Peyer's patch (tissue), 4 donors: ENCODE results near the gene SUSD4. TPM values are rescaled to one million over a fixed set of nuclear protein-coding genes. Genes with fewer than 3 reads are reported as not detected.
A peak's percentile ranks its signal among the peaks of the same experiment; 100 is the strongest.

ENCODE experiments used
- DNase-seq, 3 donors: peaks; one replicate each; pipeline ENCODE4 v3.0.0-alpha.2; 2017 to 2019
- H3K27ac ChIP-seq, 4 donors: fragments of 200-600 bp; sonication (generic); one replicate each; pipeline ENCODE4 v1.5.1; 2016 to 2019
- H3K27me3 ChIP-seq, 2 donors: fragments of 200-600 bp; sonication (generic); one replicate each; pipeline ENCODE4 v1.5.1; 2019
- H3K36me3 ChIP-seq, 3 donors: fragments of 200-600 bp; sonication (generic); one replicate each; pipeline ENCODE4 v1.5.1; 2016 to 2019
- H3K4me1 ChIP-seq, 4 donors: fragments of 200-600 bp; sonication (generic); one replicate each; pipeline ENCODE4 v1.5.1; 2016 to 2019
- H3K4me3 ChIP-seq, 4 donors: fragments of 200-600 bp; sonication (generic); 1 replicate in 3 of 4; 2 replicates in 1 of 4; pipeline ENCODE4 v1.5.1; 2016 to 2019; ENCODE audit warnings: mild to moderate bottlenecking in 1 of 4
- H3K9me3 ChIP-seq, 4 donors: fragments of 200-600 bp; sonication (generic); one replicate each; pipeline ENCODE4 v1.5.1; 2016 to 2019; ENCODE audit warnings: mild to moderate bottlenecking in 1 of 4
- CTCF ChIP-seq, 6 experiments: fragments of 450-650 bp in 4 of 6; fragments of 200-600 bp in 2 of 6; sonication (generic) in 1 of 6; IDR thresholded peaks; one replicate each; pipeline ENCODE4 v1.5.1; 2017 to 2019; ENCODE audit warnings: antibody characterized with exemption in 6 of 6, mild to moderate bottlenecking in 3 of 6, moderate library complexity in 1 of 6
- POLR2A ChIP-seq, 2 donors: fragments of 450-650 bp; IDR thresholded peaks; one replicate each; pipeline ENCODE4 v1.5.1; 2017; ENCODE audit warnings: antibody characterized with exemption in 2 of 2, mild to moderate bottlenecking in 2 of 2, moderate library complexity in 2 of 2
- total RNA-seq, 4 donors: library from RNA; depleted of rRNA; stranded (reverse); fragments of >200 nt; gene quantifications; one replicate each; pipeline ENCODE4 v1.1.0, GENCODE V29; 2016

SUSD4 gene
- total RNA-seq, 4 donors from 2014 or later = 0.54 TPM; not detected in 3

DNA sequence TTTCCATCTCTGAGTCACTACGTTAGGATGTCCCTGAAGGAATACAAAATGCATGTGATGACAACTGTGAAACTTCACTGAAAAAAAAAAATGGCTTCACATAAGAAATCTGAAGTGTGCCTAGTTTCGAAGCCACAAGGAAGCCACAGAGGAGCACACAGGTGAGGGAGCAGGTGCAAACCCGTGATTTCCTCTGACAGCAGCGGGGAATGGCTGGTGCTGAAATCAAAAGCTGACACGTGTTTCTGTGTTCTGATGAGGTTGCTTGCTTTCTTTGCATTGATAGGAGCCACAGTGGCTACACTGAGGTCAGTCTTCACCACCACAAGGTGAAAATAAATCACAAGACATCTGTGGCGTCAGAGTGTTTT, 115.2 kb downstream of the SUSD4 start:
- DNase-seq = no peak
- no peaks in the 10 kb centered on the region for H3K9me3 ChIP-seq
- H3K4me1 ChIP-seq = no peaks in the 10 kb centered on the region
- no peaks in the 10 kb centered on the region for H3K36me3 ChIP-seq
- no peak overlapping the region for H3K4me3 ChIP-seq
- TF ChIP-seq POLR2A (IDR thresholded peaks at IDR 0.05) (no peak), CTCF (IDR thresholded peaks at IDR 0.05) (no peak)
- no peaks in the 10 kb centered on the region for H3K27me3 ChIP-seq
- no peak overlapping the region for H3K27ac ChIP-seq

DNA sequence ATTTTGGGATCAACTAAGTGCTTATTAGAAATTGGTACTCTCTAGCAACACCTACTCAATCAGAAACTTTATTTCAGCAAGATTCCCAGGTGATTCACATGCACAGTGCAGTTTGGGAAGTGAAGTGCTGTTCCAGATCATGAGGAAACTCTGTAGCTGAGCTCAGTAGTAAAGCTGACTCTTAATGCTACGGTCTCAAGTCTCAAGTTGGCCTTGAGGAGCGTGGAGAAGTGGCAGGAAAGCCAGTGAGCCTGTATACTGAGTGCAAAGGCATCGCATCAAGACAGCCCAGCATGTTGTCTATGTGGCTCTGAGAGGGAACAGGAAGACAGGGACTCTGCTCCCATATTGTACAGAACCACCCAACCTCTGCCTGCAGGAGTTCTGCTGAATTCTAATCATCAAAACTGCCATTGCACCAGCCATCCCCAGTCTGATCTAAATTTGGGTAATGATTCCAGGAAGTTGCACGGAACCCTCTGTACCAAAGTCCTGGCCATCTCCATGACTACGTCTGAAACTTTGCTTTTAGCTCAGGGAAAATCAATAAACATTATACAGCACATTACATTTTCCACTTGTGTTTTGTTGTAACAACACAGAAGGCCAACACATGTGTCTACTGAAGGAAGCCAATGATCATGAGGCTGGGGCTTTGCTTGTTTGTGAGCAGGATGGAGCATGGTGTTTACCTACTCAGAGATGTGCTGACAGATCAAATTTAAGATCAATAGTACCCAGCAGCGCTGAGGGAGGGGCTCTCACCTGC, 115.8 kb downstream of the SUSD4 start:
- H3K27ac ChIP-seq = no peak overlapping the region
- TF ChIP-seq POLR2A (IDR thresholded peaks at IDR 0.05) = no peak
- no peak overlapping the region for H3K4me3 ChIP-seq
- no peaks in the 10 kb centered on the region for H3K36me3 ChIP-seq
- no peaks in the 10 kb centered on the region for H3K4me1 ChIP-seq
- DNase-seq = no peak
- H3K27me3 ChIP-seq = no peaks in the 10 kb centered on the region
- no peaks in the 10 kb centered on the region for H3K9me3 ChIP-seq

DNA sequence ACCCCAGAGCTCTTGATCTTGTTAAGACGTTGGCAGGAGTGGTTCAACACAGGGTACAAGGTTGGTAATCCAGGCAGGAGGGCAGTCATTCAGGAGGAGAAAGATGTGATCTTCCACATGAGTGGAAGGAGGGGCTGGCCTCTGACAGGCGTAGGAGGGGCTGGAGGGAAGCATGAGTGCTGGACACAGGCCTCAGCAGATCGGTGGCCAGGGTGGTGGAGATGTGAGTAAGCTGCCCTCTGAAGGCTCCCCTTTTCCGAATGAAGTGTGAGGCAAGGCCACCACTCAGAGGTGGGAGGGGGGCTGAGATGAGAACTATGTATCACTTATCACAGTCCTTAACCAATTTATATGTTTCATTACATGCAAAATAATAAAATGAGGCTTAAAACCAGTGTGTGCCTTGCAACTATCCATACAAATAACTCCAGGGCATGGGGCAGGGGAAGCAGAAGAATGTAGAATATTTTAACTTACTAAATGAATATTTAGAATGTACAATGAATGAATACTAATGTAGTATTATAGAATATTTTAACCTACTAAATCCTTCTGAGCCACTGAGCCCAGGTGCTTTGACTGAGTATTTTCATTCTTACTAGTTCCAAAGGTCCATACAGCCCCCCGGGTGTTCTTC, 117.4 kb downstream of the SUSD4 start:
- Histone ChIP-seq H3K4me1 (no peaks in the 10 kb centered on the region), H3K27ac (no peak overlapping the region), H3K4me3 (no peak overlapping the region), H3K36me3 (no peaks in the 10 kb centered on the region), H3K27me3 (no peaks in the 10 kb centered on the region), H3K9me3 (no peaks in the 10 kb centered on the region)
- no peak for DNase-seq
- TF ChIP-seq CTCF (IDR thresholded peaks at IDR 0.05) = no peak
- no peak for TF ChIP-seq POLR2A (IDR thresholded peaks at IDR 0.05)

DNA sequence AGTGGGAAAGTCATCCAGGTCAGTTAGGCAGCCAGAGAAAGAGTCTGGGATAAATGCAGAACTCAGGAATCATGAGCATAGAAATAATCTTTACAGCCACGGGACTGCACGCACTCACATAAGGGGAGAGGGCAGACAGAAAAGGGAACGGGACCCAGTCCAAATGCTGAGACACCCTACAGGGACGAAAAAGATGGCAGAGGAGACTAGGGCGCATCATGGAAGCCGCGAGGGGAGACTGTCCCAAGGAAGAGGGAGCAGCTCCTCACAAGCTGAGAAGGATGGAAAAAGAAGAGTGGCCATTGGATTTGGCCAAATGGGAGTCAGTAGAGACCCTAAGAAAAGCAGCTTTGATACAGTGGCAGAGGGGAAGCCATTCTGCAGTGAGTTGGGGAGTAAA, 118.0 kb downstream of the SUSD4 start:
- H3K4me3 ChIP-seq = no peak overlapping the region
- no peaks in the 10 kb centered on the region for H3K4me1 ChIP-seq
- no peak overlapping the region for H3K27ac ChIP-seq
- H3K9me3 ChIP-seq = no peaks in the 10 kb centered on the region
- no peak for DNase-seq
- TF ChIP-seq CTCF (IDR thresholded peaks at IDR 0.05) (no peak), POLR2A (IDR thresholded peaks at IDR 0.05) (no peak)
- no peaks in the 10 kb centered on the region for H3K36me3 ChIP-seq
- no peaks in the 10 kb centered on the region for H3K27me3 ChIP-seq

DNA sequence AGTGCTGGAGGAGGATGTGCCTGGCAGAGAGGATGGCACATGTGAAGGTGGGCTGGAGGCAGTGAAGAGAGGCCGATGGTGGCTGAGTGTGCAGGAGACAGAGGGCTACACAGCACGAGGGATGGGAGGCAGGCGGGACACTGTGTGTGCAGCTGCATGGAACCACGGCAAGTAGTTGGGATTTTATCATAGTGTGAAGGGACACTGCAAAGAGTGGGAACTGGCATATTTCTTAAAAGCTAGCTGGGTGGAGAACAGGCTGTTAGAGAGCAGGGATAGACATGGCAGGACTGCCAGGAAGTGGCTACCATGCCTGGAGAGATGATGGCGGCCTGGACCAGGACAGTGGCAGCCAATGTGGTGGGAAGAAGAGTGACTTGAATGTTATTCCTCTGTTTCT, 118.6 kb downstream of the SUSD4 start:
- Histone ChIP-seq H3K4me1 (no peaks in the 10 kb centered on the region), H3K4me3 (no peak overlapping the region), H3K27ac (no peak overlapping the region), H3K27me3 (no peaks in the 10 kb centered on the region), H3K9me3 (no peaks in the 10 kb centered on the region), H3K36me3 (no peaks in the 10 kb centered on the region)
- DNase-seq = no peak
- TF ChIP-seq CTCF (IDR thresholded peaks at IDR 0.05) (no peak), POLR2A (IDR thresholded peaks at IDR 0.05) (no peak)

DNA sequence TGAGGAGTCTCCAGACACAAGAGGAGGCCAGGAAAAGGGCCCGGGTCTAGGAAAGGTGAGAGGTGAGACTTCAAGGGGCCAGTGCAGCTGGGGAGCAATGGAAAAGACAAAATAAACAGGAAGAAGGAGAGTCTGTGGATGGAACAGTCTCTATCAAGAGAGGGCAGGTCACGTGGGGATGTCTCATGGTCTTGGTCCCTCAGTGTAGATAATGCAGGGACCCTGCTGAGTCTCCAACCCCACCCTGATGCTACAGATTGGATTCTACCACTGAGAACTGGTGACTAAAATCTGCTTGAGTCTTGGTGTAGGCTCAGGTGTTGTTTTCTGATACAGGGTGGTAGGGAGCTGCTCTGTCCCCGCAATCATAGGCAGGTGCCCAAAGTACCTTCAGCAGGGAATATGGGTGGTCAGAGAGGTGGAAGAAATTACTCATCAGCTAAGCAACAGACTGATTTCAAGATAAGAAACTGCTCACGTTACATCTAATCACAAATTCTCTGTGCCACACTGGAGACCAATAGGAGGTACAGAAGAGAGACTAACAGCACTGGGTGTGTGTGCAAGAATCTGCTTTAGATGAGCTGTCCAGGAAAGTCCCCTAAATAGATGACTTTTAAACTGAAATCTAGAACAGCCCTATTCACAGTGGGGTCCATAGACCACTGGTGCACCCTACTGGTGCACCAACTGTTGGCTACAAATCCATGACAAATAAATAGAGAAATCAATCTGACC, 119.4 kb downstream of the SUSD4 start:
- no peaks in the 10 kb centered on the region for H3K4me1 ChIP-seq
- H3K27ac ChIP-seq = no peak overlapping the region
- H3K9me3 ChIP-seq = no peaks in the 10 kb centered on the region
- no peaks in the 10 kb centered on the region for H3K27me3 ChIP-seq
- no peak for DNase-seq
- no peak overlapping the region for H3K4me3 ChIP-seq
- no peaks in the 10 kb centered on the region for H3K36me3 ChIP-seq
- TF ChIP-seq POLR2A (IDR thresholded peaks at IDR 0.05) (no peak), CTCF (IDR thresholded peaks at IDR 0.05) (peak in 1 of 6 experiments; percentile 30)
